Right lung (tissue), 5 donors: ENCODE results near the gene DDX31. TPM values are rescaled to one million over a fixed set of nuclear protein-coding genes. Genes with fewer than 3 reads are reported as not detected.

Experiments used
- DNase-seq, 2 donors: peaks; one replicate each; pipeline ENCODE4 v3.0.0-alpha.2; 2013
- polyA plus RNA-seq, 5 donors: library from polyadenylated mRNA; unstranded; fragments of 120-200 nt; gene quantifications; one replicate each; pipeline versions ENCODE4 v1.2.1 to v1.2.3, GENCODE V29; 2013; ENCODE audit warnings: inconsistent platforms in 1 of 5, low replicate concordance in 1 of 5; ENCODE audit not compliant: insufficient read length in 5 of 5, insufficient read depth in 1 of 5

The DDX31 gene
- polyA plus RNA-seq, 5 donors = 12.3 to 17.4 (median 15.0) TPM

DNA sequence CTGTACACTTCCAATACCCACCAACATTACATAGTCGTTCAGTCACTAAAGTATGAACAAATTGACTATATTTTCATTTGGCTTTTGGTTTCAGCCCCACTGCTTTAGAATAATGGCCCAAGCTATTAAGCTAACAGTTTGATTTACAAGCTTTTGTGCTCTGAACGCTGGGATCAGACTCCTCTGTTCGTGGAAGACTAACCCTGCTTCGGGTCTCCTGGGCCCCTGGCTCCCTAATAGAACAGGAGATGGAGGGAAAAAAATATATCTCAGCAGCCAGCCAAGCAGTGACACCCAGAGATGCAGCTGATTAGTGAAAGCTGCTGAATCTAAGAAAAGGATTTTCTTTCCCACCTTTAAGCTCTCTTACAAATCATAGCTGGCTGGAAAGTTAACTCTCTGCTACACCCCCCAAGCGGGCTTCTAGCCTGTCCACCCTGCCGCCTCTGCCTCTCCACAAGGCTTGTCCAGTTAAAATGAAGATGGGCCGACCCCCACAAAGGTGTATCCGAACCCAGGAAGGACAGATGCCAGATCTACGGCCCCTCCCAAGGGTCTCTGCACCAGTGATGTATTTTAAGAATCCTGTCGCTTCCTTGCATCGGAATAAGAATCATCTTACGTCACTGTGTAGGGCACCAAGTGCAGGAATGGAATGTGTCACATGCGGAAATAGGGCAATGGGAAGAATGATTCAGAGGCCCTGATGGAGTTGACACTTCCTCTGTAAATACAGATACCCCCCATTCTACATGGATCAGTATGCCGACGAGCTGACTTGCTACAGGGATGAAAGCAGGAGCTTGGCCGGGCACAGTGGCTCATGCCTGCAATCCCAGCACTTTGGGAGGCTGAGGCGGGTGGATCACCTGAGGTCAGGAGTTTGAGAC is 120.8 kb downstream of the DDX31 start:
- DNase-seq = no peak

DNA sequence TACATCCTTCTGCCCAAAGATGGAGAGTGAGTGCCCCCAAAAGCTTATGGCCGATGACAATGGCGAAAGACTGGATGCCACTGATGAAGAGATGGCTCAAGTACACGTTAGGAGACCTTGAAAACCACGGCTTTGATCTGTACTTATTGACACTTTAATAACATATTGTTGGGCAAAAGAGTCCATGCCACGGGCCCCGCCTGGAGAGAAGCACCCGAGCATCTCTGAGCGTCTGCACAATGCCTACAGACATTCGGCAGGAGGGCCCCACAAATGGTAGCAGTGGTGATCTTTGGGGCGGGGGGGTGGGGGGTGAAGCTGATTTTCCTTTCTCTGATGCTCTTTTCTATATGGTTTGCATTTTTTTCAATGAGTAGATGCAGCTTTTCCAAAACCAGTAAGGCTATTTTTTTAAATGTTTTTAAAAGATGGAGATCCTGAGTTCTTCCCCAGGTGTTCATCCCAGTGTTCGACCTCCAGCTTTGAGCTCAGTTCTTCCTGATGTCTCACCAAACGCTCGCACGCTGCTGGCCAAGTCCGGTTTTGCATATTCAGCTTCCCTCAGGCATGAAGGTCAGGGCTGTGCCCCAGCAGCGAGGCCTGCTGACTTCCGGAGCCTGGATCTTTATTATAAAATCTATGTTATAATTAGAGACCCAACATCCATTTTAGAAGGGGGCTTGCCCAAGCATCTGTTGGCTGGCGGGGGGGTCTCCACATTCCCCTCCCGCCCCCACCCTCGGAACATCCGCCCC is 121.6 kb downstream of the DDX31 start:
- DNase-seq = no peak

DNA sequence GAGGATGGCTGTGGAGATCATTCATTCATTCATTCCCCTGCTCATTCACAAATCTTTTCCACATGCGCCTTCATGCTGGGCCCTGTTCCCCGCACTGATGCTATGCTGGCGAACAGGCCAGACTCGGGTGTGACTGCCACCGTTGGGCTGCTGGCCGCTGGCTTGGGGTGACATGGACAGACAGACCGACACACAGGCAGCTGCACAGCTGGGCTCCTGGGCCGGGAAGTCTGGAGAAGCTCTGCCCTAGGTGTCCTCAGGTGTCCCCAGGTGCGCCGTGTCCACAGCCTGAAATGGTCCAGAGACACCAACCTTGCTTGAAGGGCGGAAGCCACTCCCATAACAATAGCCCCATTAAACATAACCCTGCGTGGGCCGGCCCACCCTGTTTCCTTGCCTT is 122.3 kb downstream of the DDX31 start:
- no peak for DNase-seq

DNA sequence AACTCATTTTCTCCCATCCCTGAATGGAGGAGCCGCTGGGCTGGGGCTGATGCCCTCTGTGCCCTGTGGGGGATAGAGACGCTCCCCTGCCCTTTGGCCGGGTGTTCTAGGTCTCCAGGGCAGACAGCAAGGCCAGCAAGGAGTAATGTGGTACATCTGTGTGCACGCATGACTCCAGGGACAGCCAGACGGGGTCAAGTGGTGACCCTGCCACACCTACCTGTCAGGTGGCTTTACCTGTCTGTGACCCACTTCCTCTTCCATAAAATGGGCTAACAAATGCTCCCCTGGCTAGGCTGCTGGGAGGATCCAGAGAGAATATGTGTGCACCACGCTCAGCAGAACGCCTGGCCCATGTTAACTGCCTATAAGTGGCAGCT is 122.7 kb downstream of the DDX31 start:
- DNase-seq = no peak

DNA sequence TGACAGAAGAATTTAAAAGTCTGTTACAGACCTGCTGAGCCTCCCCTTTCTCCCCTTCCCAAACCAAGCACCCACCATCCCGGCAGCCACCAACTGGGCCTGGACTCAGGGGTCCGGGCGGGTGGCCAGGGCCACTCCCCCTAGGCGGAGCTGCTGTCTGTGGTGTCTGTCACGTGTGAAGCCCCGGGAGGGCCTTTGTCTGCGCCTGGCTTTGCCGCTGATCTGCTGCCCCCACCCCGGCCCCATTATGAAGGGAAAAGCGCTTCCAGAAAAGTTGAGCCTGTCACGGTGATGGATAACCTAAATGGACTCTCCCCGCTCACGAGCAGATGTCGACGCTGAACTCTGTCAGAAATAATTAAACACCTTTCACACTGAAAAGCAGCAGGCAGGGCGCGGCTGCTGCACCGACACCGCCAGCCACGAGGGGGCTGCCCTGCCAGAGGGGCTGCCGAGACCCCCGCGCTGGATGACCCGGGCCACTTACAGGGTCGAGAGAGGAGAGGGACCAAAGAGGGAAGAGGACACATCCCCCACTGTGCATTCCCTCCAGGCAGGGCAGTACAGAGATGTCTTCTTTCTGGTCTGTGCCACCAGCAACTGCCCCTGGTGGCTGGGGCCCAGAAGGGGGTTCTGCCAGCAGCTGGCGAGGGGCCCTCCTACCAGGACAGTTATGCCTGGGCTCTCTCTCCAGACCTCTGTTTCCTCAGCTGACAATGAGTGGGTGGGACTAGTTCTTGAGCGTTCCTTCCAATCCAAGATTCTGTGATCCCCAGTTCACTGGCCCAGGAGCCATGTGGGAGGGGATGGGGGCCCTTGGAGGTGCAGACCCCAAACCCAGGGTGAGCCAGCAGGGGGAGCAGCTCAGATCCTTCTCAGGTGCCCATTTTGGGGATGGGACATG is 123.4 kb downstream of the DDX31 start:
- peak; percentile 42 to 55 for DNase-seq

DNA sequence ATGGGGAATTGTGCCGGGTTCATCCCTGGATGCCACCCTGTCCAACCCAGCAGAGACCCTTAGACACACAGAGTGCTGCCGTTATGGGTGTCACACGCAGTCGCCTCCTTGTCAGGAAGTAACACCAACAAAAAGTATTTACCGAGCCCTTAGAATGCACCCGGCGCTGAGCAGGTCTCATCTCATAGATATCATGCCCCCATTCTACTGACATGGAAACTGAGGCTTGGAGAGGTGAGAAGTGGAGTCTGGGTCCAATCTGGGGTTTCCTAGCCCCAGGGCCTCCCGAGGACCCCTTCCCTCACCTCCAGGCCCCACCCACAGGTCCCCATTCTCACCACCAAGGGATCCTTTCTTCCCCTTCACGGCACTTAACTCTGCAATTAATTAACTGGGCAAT is 124.2 kb downstream of the DDX31 start:
- no peak for DNase-seq

DNA sequence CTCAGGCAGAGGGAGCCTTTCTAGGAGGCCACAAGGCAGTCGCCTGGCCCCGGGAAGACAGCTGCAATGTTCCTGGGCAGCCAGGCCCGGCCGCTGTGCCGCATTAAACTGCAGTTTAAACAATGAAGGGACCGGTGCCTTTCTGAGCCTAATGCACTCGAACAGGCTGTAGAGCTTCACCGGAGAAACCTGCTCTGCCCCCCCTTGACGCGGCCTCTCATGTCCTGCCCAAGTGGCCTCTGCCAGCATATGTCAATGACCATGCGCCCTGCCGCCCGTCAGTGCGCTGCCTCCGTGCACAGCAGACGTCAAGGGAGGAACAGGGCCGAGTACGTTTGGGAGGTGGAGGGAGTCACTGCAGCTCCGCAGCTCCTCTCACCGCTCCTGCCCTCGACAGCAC is 125.8 kb downstream of the DDX31 start:
- DNase-seq = peak in 1 of 2 donors; percentile 15

DNA sequence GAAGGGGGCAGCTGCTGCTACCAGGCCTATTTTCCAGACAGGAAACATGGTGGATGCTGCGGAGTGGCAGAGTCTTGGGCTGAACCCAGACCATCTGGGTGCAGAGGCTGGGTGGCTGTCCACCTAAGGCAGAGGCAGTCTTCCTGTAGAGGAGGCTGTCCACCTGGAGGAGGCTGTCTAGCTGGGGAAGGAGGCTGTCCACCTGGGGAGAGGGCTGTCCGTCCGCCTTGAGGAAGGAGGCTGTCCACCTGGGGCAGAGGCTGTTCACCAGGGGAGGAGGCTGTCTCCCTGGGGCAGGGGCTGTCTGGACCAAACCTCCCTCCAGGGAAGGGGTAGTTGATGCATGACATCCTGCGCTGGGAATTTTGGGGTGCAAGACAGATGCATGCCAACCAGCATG is 126.5 kb downstream of the DDX31 start:
- no peak for DNase-seq

Other genes with a start within 250 kb of the DDX31 start
- not detected for gene BARHL1, start 87.4 kb downstream of the DDX31 start, polyA plus RNA-seq
- 10 to 100 TPM; 17.0 to 25.1 (median 23.2) TPM for gene GTF3C4, start 481 bp upstream of the DDX31 start, polyA plus RNA-seq
- gene AK8, start 208.3 kb upstream of the DDX31 start, polyA plus RNA-seq = 1 to 10 TPM; 1.4 to 4.6 (median 3.5) TPM
- gene SPACA9, start 208.9 kb upstream of the DDX31 start, polyA plus RNA-seq = 10 to 100 TPM in 4 of 5 donors, 1 to 10 TPM in 1; 6.6 to 13.5 (median 12.2) TPM